ENCODE data around the gene BICD2.

The BICD2 gene

DNA sequence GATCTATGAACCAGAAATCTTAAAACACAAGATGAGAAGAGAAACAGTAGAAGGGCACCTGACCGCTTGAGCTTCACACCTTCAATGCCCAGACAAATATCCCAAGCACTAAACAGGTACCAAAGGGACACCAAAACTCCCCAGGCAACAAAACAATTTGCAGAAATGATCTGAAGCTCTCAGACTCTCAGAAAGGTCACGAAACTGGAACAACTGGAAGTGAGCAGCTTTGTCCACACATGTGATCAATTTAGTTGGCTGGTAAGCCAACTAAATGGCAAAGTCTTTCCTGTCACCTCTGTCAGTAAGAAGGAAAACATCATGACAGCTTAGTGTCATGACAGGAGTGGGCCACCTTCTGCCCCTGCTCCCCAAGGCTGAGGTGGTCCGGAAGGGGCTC lies 98.8 kb downstream of the BICD2 start:
- no peak for DNase-seq

DNA sequence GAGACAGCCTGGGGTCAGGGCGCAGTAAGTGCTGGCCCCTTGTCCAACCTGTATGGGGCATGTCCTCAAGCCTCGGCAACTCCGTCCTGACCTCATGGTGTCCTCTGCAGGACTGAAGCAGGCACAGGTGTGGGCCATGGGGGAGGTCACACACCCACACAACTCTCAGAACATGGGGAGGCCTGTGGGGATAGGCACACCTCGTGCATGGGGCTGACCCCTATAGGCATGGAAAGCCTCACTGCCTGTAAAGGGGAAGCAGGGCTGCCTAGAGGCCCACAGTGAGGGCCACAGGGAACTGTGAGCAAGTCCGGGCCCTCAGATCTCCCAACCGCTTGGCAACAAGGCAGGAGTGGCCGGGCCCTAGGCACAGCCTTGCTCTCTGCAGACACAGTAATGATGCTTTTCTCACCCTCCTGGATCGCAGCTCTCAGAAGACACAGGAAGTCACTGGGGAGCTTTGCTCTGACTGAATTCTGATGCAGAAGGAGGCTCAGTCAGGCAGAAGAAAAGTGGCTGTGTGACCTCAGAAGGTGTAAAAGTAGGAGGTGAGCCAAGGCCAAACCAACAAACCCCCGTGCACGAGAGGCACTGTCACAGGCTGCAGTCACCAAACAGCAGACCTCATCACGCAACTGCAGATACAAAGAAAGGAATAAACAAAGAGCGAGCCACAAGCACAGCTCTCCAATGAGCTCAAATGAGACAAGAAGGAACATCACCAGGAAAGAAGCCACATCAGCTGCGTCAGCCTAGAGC lies 100.1 kb downstream of the BICD2 start:
- no peak for DNase-seq

DNA sequence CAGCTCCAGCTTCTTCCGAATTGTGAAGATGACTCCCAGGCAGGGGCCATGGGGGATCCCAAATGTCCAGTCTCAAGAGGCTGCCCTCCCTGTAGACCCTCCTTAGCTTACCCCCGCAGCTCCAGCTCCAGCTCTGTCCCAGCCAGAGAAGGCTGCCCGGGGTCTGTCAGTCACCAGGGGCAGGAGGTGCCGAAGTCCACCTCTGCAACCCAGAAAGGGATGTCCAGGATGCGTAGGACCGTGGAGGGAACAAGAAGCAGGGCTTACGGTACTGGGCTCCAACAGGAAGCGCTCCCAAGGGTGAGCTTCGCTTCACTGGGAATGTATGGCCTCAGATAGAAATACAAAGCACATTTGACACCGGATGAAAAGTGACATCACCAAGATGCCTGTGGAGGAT lies 100.7 kb downstream of the BICD2 start:
- no peak for DNase-seq

DNA sequence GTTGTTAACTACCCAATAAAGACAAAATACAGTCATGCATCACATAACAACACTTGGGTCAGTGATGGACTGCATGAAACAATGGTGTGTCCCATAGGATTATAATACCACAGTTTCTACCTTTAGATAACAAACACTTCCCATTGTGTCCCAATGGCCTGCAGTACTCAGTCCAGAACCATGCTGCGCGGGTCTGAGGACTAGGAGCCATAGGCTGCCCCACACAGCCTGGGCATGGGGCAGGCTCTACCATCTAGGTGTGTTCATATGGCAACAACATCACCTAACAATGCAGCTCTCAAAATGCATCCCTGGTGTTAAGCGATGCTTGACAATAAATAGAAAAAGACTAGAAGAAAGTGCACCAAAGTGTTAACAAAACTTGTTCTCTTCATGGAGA lies 101.5 kb downstream of the BICD2 start:
- DNase-seq = no peak

DNA sequence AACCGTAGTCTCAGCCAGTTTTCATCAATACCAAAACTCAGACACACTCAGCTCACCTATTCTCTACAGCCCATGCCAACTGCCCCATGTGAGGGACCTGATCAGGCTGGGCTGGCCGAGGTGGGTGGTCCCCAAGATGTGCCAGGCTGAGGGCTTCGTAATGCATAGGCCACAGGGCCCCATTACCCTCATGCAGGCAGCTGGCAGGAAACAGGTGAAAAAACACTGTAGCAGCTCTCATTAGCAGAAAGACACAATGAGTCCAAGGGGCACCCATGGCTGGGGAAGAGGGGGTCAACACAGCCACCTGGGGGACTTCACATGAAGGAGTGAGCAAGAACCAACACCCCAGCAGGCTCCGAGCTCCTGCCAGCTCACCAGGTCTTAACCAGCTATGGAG lies 102.9 kb downstream of the BICD2 start:
- DNase-seq = no peak
